HepG2 (cell line): ENCODE data around the gene WTAP. TPM values are rescaled to one million over a fixed set of nuclear protein-coding genes. Genes with fewer than 3 reads are reported as not detected.

Source experiments
- FLYWCH1 ChIP-seq: sonication (generic); formaldehyde crosslinking; IDR thresholded peaks from 2 replicates; pipeline ENCODE4 v1.8.1; 2023; ENCODE audit warnings: mild to moderate bottlenecking, missing genetic modification reagents
- KDM1A ChIP-seq: IDR thresholded peaks from 2 replicates; pipeline ENCODE4 v1.6.1; 2016; ENCODE audit warnings: missing compliant biosample characterization
- MAZ ChIP-seq, 2 experiments: sonication (generic) in 1 of 2; formaldehyde crosslinking in 1 of 2; IDR thresholded peaks; 2 replicates each; pipeline versions ENCODE4 v1.5.0 to v1.6.1; 2012 to 2020; ENCODE audit warnings: low read depth in 2 of 2, mild to moderate bottlenecking in 2 of 2, borderline replicate concordance in 1 of 2, improper control_type of control experiment in 1 of 2, low read length in 1 of 2, missing genetic modification reagents in 1 of 2, moderate library complexity in 1 of 2
- MTA1 ChIP-seq: sonication (generic); formaldehyde crosslinking; IDR thresholded peaks from 2 replicates; pipeline ENCODE4 v1.4.0; 2020; ENCODE audit warnings: missing genetic modification reagents, mild to moderate bottlenecking, borderline replicate concordance
- MXD4 ChIP-seq: IDR thresholded peaks from 2 replicates; pipeline ENCODE4 v1.6.1; 2016; ENCODE audit warnings: mild to moderate bottlenecking, missing biosample characterization, missing genetic modification reagents
- NCOA2 ChIP-seq: sonication (generic); formaldehyde crosslinking; IDR thresholded peaks from 2 replicates; pipeline ENCODE4 v1.8.0; 2022; ENCODE audit warnings: inconsistent platforms
- NFYB ChIP-seq: sonication (generic); formaldehyde crosslinking; IDR thresholded peaks from 2 replicates; pipeline ENCODE4 v1.4.0; 2020; ENCODE audit warnings: missing genetic modification reagents
- RNF219 ChIP-seq: sonication (generic); formaldehyde crosslinking; IDR thresholded peaks from 2 replicates; pipeline ENCODE4 v1.5.0; 2020; ENCODE audit warnings: mild to moderate bottlenecking, missing genetic modification reagents
- SATB2 ChIP-seq: sonication (generic); formaldehyde crosslinking; IDR thresholded peaks from 2 replicates; pipeline ENCODE4 v1.5.0; 2020; ENCODE audit warnings: missing genetic modification reagents
- SNAI1 ChIP-seq: sonication (generic); formaldehyde crosslinking; IDR thresholded peaks from 2 replicates; pipeline ENCODE4 v1.5.0; 2020; ENCODE audit warnings: mild to moderate bottlenecking, missing genetic modification reagents, borderline replicate concordance
- SP2 ChIP-seq: sonication (generic); formaldehyde crosslinking; IDR thresholded peaks from 2 replicates; pipeline ENCODE4 v1.5.1; 2020; ENCODE audit warnings: mild to moderate bottlenecking, missing genetic modification reagents
- TAF15 ChIP-seq: fragments of 200-400 bp; formaldehyde crosslinking; IDR thresholded peaks from one replicate; pipeline ENCODE4 v1.6.1; 2018; ENCODE audit warnings: mild to moderate bottlenecking, low read depth, low read length; ENCODE audit not compliant: poor library complexity, severe bottlenecking
- TSC22D2 ChIP-seq: sonication (generic); formaldehyde crosslinking; IDR thresholded peaks from 2 replicates; pipeline ENCODE4 v1.5.1; 2020; ENCODE audit warnings: missing genetic modification reagents, mild to moderate bottlenecking, borderline replicate concordance
- ZBTB1 ChIP-seq: sonication (generic); formaldehyde crosslinking; IDR thresholded peaks from 2 replicates; pipeline ENCODE4 v1.4.0; 2020; ENCODE audit warnings: missing genetic modification reagents, borderline replicate concordance
- ZBTB7A ChIP-seq: sonication (generic); formaldehyde crosslinking; IDR thresholded peaks from 2 replicates; pipeline ENCODE4 v1.8.0; 2022; ENCODE audit warnings: mild to moderate bottlenecking, missing genetic modification reagents
- ZNF33B ChIP-seq: sonication (generic); formaldehyde crosslinking; IDR thresholded peaks from 2 replicates; pipeline ENCODE4 v1.5.1; 2020; ENCODE audit warnings: mild to moderate bottlenecking, missing genetic modification reagents
- ZNF747 ChIP-seq: sonication (generic); formaldehyde crosslinking; IDR thresholded peaks from 2 replicates; pipeline ENCODE4 v1.8.1; 2023; ENCODE audit warnings: missing genetic modification reagents, mild to moderate bottlenecking, borderline replicate concordance
- polyA plus RNA-seq, 8 experiments: library from polyadenylated mRNA; depleted of rRNA in 3 of 8; stranded (reverse) in 7 of 8; unstranded in 1 of 8; fragments of >200 nt; fragmentation: Illumina TruSeq in 4 of 8; extraction: Trizol in 4 of 8; gene quantifications; 2 replicates each; pipeline versions ENCODE4 v1.2.1 to v1.2.3, GENCODE V29; 2011 to 2016; ENCODE audit warnings: low read depth in 4 of 8, missing spikeins in 1 of 8, mixed read lengths in 1 of 8; ENCODE audit not compliant: insufficient read depth in 1 of 8
- total RNA-seq, 5 experiments: library from RNA; depleted of rRNA; stranded (reverse); fragments of >200 nt; fragmentation: Illumina TruSeq; extraction: Trizol; gene quantifications; 2 replicates each; pipeline ENCODE4 v1.2.3, GENCODE V29; 2016; ENCODE audit warnings: low read depth in 1 of 5
- TF ChIP-seq, protein P1 (sequence below): IDR thresholded peaks from 2 replicates; pipeline ENCODE4 v1.6.1; 2016
- TF ChIP-seq, protein P2 (sequence below): sonication (generic); formaldehyde crosslinking; IDR thresholded peaks from 2 replicates; pipeline ENCODE4 v1.4.0; 2020; ENCODE audit warnings: mild to moderate bottlenecking, low read depth, missing genetic modification reagents
- TF ChIP-seq, protein P3 (sequence below): sonication (generic); formaldehyde crosslinking; IDR thresholded peaks from 2 replicates; pipeline ENCODE4 v1.4.0; 2020; ENCODE audit warnings: missing genetic modification reagents, borderline replicate concordance

Gene WTAP
- total and polyA plus RNA-seq, 2 of the 13 experiments (the other 11 are each of a cell fraction or from before 2014, with no cell fraction given), result 31.6 to 167 TPM

DNA sequence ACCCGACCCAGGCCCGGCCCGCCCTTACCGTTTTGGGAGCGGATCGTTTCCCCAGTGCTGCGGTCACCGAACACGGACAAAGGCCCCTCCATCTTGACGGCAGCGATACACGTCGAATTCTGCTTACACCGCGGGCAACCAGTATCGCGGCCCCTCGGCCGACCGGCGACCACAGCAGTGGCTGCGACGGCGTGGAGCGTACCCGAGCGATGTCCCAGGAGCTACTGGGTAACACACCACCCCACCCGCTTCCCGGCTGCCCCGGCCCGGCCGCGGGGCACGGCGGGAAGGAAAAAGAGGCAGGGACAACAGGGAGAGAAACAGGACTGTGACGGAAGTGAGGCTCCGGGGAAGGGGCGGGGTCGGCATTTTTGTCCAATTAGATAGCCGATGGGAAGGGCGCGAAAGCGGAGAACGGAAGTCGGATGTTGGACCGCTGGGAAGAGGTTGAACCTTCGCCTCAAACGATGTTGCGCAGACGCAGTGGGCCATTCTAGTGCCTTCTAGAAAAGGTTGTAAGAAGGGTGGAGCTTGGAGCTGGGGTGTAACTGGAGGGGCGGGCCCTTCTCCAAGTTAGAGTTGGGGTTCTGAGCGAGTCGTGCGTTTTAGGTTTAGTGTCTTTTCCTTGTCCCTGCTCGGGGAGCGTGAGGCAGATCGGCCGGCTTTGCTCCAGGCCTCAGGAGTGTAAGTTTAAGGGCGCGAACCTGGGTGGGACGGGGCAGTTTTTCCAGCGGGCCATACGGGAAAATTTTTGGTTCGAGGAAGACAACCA, 62.3 kb downstream of the WTAP start, which contains the start of gene TCP1 (continued):
- TF ChIP-seq MTA1 (CRISPR knock-in tag), result peak; percentile 61; the same call in 1 of the 2 replicates
- no peak; the same call in 1 of the 2 replicates for TF ChIP-seq FLYWCH1 (CRISPR knock-in tag)
- TF ChIP-seq, protein P1, sequence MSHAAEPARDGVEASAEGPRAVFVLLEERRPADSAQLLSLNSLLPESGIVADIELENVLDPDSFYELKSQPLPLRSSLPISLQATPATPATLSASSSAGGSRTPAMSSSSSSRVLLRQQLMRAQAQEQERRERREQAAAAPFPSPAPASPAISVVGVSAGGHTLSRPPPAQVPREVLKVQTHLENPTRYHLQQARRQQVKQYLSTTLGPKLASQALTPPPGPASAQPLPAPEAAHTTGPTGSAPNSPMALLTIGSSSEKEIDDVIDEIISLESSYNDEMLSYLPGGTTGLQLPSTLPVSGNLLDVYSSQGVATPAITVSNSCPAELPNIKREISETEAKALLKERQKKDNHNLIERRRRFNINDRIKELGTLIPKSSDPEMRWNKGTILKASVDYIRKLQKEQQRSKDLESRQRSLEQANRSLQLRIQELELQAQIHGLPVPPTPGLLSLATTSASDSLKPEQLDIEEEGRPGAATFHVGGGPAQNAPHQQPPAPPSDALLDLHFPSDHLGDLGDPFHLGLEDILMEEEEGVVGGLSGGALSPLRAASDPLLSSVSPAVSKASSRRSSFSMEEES, result peak; percentile 59
- TF ChIP-seq NFYB (CRISPR knock-in tag), result peak; percentile 91
- no peak for TF ChIP-seq ZBTB7A (CRISPR knock-in tag)
- TF ChIP-seq, protein P2, sequence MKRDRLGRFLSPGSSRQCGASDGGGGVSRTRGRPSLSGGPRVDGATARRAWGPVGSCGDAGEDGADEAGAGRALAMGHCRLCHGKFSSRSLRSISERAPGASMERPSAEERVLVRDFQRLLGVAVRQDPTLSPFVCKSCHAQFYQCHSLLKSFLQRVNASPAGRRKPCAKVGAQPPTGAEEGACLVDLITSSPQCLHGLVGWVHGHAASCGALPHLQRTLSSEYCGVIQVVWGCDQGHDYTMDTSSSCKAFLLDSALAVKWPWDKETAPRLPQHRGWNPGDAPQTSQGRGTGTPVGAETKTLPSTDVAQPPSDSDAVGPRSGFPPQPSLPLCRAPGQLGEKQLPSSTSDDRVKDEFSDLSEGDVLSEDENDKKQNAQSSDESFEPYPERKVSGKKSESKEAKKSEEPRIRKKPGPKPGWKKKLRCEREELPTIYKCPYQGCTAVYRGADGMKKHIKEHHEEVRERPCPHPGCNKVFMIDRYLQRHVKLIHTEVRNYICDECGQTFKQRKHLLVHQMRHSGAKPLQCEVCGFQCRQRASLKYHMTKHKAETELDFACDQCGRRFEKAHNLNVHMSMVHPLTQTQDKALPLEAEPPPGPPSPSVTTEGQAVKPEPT (CRISPR knock-in tag), result no peak
- no peak for TF ChIP-seq TAF15
- TF ChIP-seq SNAI1 (CRISPR knock-in tag), result peak; percentile 95
- peak; percentile 64 for TF ChIP-seq SP2 (CRISPR knock-in tag)
- peak; percentile 8; the same call in 1 of the 2 replicates for TF ChIP-seq MXD4
- 0 out of 2 replicates have a peak, but pooled peaks have one; percentile 59 for TF ChIP-seq MAZ (IDR thresholded peaks at IDR 0.05; ENCODE audit: borderline replicate concordance, low read depth, low read length)
- TF ChIP-seq MAZ (CRISPR knock-in tag; IDR thresholded peaks at IDR 0.05; ENCODE audit: low read depth), result peak; percentile 51
- TF ChIP-seq ZNF747 (CRISPR knock-in tag), result peak; percentile 95; the same call in 1 of the 2 replicates
- peak; percentile 69 for TF ChIP-seq NCOA2 (CRISPR knock-in tag)
- TF ChIP-seq TSC22D2 (CRISPR knock-in tag), result peak; percentile 83
- no peak for TF ChIP-seq KDM1A (CRISPR knock-in tag)
- no peak for TF ChIP-seq RNF219 (CRISPR knock-in tag)
- TF ChIP-seq ZNF33B, result peak; percentile 22; the same call in 1 of the 2 replicates
- TF ChIP-seq SATB2 (CRISPR knock-in tag), result 0 out of 2 replicates have a peak, but pooled peaks have one; percentile 23
- peak; percentile 16; the same call in 1 of the 2 replicates for TF ChIP-seq ZBTB1 (CRISPR knock-in tag)
- TF ChIP-seq, protein P3, sequence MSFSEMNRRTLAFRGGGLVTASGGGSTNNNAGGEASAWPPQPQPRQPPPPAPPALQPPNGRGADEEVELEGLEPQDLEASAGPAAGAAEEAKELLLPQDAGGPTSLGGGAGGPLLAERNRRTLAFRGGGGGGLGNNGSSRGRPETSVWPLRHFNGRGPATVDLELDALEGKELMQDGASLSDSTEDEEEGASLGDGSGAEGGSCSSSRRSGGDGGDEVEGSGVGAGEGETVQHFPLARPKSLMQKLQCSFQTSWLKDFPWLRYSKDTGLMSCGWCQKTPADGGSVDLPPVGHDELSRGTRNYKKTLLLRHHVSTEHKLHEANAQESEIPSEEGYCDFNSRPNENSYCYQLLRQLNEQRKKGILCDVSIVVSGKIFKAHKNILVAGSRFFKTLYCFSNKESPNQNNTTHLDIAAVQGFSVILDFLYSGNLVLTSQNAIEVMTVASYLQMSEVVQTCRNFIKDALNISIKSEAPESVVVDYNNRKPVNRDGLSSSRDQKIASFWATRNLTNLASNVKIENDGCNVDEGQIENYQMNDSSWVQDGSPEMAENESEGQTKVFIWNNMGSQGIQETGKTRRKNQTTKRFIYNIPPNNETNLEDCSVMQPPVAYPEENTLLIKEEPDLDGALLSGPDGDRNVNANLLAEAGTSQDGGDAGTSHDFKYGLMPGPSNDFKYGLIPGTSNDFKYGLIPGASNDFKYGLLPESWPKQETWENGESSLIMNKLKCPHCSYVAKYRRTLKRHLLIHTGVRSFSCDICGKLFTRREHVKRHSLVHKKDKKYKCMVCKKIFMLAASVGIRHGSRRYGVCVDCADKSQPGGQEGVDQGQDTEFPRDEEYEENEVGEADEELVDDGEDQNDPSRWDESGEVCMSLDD (CRISPR knock-in tag), result peak; percentile 18
